ENCODE data around the gene GLTP.

GRCh38 chr12:109822951-109823411, 57.4 kb downstream of the GLTP start:
- no peak for TF ChIP-seq EZH2 (optimal IDR thresholded peaks at IDR 0.05; ENCODE audit: low read depth, low read length)
- TF ChIP-seq CTCF (IDR thresholded peaks at IDR 0.05; ENCODE audit: low read length), result no peak
- no peak for TF ChIP-seq EZH2phosphoT487 (IDR thresholded peaks at IDR 0.05; ENCODE audit: low read length)

Data from MM.1S (cell line).